A549 (cell line): ENCODE measurements around the gene FAM89B. TPM values are rescaled to one million over a fixed set of nuclear protein-coding genes. Genes with fewer than 3 reads are reported as not detected.
A peak's percentile ranks its signal among the peaks of the same experiment; 100 is the strongest.

ENCODE experiments used
- ATAC-seq, 2 experiments: fragments of 200-7000 bp in 1 of 2; fragments of >200 bp in 1 of 2; cut with Nextera tagmentation in 1 of 2; cut with Tn5 transposase in 1 of 2; 3 replicates each; pipeline versions ENCODE4 v1.8.0 to v1.9.1; 2018 to 2020; ENCODE audit warnings: mild to moderate bottlenecking in 1 of 2, moderate library complexity in 1 of 2
- CTCF ChIA-PET: fragments of 300-600 bp; sonication (Branson Sonifier 250); formaldehyde crosslinking; extraction: SDS; loops from one replicate; lab custom pipeline; 2021; ENCODE audit warnings: antibody characterized with exemption, inconsistent platforms; lab: Yijun Ruan, JAX
- POLR2A ChIA-PET: fragments of 350-600 bp; formaldehyde crosslinking; extraction: SDS; loops from one replicate; lab custom pipeline; 2021; ENCODE audit warnings: antibody characterized with exemption, inconsistent platforms; lab: Yijun Ruan, JAX
- DNase-seq, 2 experiments: peaks; one replicate each; pipeline versions ENCODE4 v3.0.0 to v3.0.0-alpha.2; 2011 to 2016; ENCODE audit warnings: low read depth in 1 of 2, low spot score in 1 of 2
- FAIRE-seq: peaks from 2 replicates; lab custom pipeline; 2011; peaks lifted over from hg19 to GRCh38; lab: Jason Lieb, UNC
- H3K27ac ChIP-seq, 2 experiments: fragments of >200 bp; sonication (Bioruptor Twin); formaldehyde crosslinking; 3 replicates each; pipeline ENCODE4 v1.5.1; 2016 to 2017
- H3K4me1 ChIP-seq: fragments of >200 bp; sonication (Bioruptor Twin); formaldehyde crosslinking; 3 replicates; pipeline ENCODE4 v1.6.1; 2016
- H3K4me2 ChIP-seq: fragments of >200 bp; sonication (Bioruptor Twin); formaldehyde crosslinking; 3 replicates; pipeline ENCODE4 v1.6.1; 2016
- H3K4me3 ChIP-seq: fragments of >200 bp; sonication (Bioruptor Twin); formaldehyde crosslinking; 3 replicates; pipeline ENCODE4 v1.5.1; 2016
- H3K9me3 ChIP-seq: fragments of >200 bp; sonication (Bioruptor Twin); formaldehyde crosslinking; 3 replicates; pipeline ENCODE4 v1.6.1; 2016
- ATOH8 ChIP-seq: fragments of 250-450 bp; sonication (Bioruptor Pico); IDR thresholded peaks from 2 replicates; pipeline ENCODE4 v1.5.0; 2020; ENCODE audit warnings: low read depth, mild to moderate bottlenecking, moderate library complexity
- BCL3 ChIP-seq: fragments of >200 bp; sonication (Bioruptor Twin); formaldehyde crosslinking; IDR thresholded peaks from 3 replicates; pipeline ENCODE4 v1.6.1; 2016
- CBX2 ChIP-seq: fragments of 200-600 bp; sonication (generic); IDR thresholded peaks from 2 replicates; pipeline ENCODE4 v1.6.1; 2016; ENCODE audit warnings: low read depth, mild to moderate bottlenecking, borderline replicate concordance
- CEBPB ChIP-seq, 2 experiments: fragments of >200 bp in 1 of 2; sonication (Bioruptor Twin) in 1 of 2; formaldehyde crosslinking in 1 of 2; IDR thresholded peaks; 2 replicates each; pipeline ENCODE4 v1.6.1; 2012 to 2016
- HDAC2 ChIP-seq: fragments of 200-600 bp; sonication (generic); IDR thresholded peaks from 2 replicates; pipeline ENCODE4 v1.6.1; 2016
- HOXA7 ChIP-seq: fragments of 250-450 bp; sonication (Bioruptor Pico); IDR thresholded peaks from 2 replicates; pipeline ENCODE4 v1.5.0; 2020; ENCODE audit warnings: mild to moderate bottlenecking, moderate library complexity
- JUN ChIP-seq, 2 experiments: fragments of >200 bp; sonication (Bioruptor Twin); formaldehyde crosslinking; IDR thresholded peaks; 2 replicates in 1 of 2; 3 replicates in 1 of 2; pipeline ENCODE4 v1.6.1; 2016 to 2017
- JUNB ChIP-seq: fragments of >200 bp; sonication (Bioruptor Twin); formaldehyde crosslinking; IDR thresholded peaks from 2 replicates; pipeline ENCODE4 v1.6.1; 2016
- KDM1A ChIP-seq: fragments of 200-600 bp; sonication (generic); IDR thresholded peaks from 2 replicates; pipeline ENCODE4 v1.6.1; 2016; ENCODE audit warnings: low read depth, mild to moderate bottlenecking
- NFE2L2 ChIP-seq: fragments of 150-350 bp; conservative IDR thresholded peaks from 2 replicates; pipeline ENCODE4 v1.6.1; 2014; ENCODE audit warnings: low read length
- POLR2A ChIP-seq: IDR thresholded peaks from 2 replicates; pipeline ENCODE4 v1.6.1; 2012; ENCODE audit warnings: mild to moderate bottlenecking, low read length
- POLR2AphosphoS2 ChIP-seq: conservative IDR thresholded peaks from 2 replicates; pipeline ENCODE4 v1.6.1; 2012; ENCODE audit warnings: low read length, improper control_type of control experiment, inconsistent platforms
- RAD21 ChIP-seq, 2 experiments: fragments of >200 bp in 1 of 2; sonication (Bioruptor Twin) in 1 of 2; formaldehyde crosslinking in 1 of 2; IDR thresholded peaks in 1 of 2; conservative IDR thresholded peaks in 1 of 2; 2 replicates in 1 of 2; 3 replicates in 1 of 2; pipeline ENCODE4 v1.6.1; 2012 to 2018; ENCODE audit warnings: inconsistent platforms in 1 of 2
- REST ChIP-seq: fragments of 200-600 bp; sonication (generic); IDR thresholded peaks from 2 replicates; pipeline ENCODE4 v1.6.1; 2016; ENCODE audit warnings: antibody characterized with exemption, mild to moderate bottlenecking, moderate library complexity
- TFCP2L1 ChIP-seq: fragments of 250-450 bp; sonication (Bioruptor Pico); IDR thresholded peaks from 2 replicates; pipeline ENCODE4 v1.5.0; 2021; ENCODE audit warnings: mild to moderate bottlenecking
- ZFP36 ChIP-seq: fragments of 450-650 bp; IDR thresholded peaks from 2 replicates; pipeline ENCODE4 v1.6.1; 2014; ENCODE audit warnings: borderline replicate concordance; ENCODE audit not compliant: partially characterized antibody
- ZSCAN20 ChIP-seq: fragments of 250-450 bp; sonication (Bioruptor Pico); IDR thresholded peaks from 2 replicates; pipeline ENCODE4 v1.8.0; 2022; ENCODE audit warnings: mild to moderate bottlenecking, moderate library complexity
- WGBS: methylation state at CpG from one replicate; pipeline ENCODE4 v1.1.6; 2017; ENCODE audit errors: missing lambda C conversion rate; 5-methylcytosine and 5-hydroxymethylcytosine counted together
- polyA plus RNA-seq, 4 experiments: library from polyadenylated mRNA; depleted of rRNA in 3 of 4; stranded (reverse); fragments of >200 nt; fragmentation: RNase III in 1 of 4; extraction: RNeasy Plus Mini Kit Qiagen cat#74134 plus additional on column Dnase treatment in 1 of 4; gene quantifications; 2 replicates in 3 of 4; 3 replicates in 1 of 4; pipeline ENCODE4 v1.2.3, GENCODE V29; 2011 to 2017

The FAM89B gene
- polyA plus RNA-seq, 2 of the 4 experiments (the other 2 are of a cell fraction) = 13.5 to 23.9 TPM

GRCh38 chr11:65611028-65611757, 38.9 kb downstream of the FAM89B start:
- CTCF ChIA-PET = interaction anchor here (1.7 to 20.1 kb wide), 4 partner anchors 15 to 70 kb away, joined by 7 to 249 read pairs (median 16); partner anchors contain the start of genes FAM89B and KCNK7
- no peak for ATAC-seq
- no peak for DNase-seq
- peaks cover 35% of the 10 kb centered on the region for H3K4me1 ChIP-seq
- no peaks in the 10 kb centered on the region for H3K9me3 ChIP-seq
- POLR2A ChIA-PET = no interaction called here
- no peak for FAIRE-seq
- H3K4me3 ChIP-seq = no peak overlapping the region
- peak overlapping the region; percentile 77 for H3K4me2 ChIP-seq
- 85% methylated on average over 9 of the region's 10 CpGs for WGBS
- no peak for TF ChIP-seq HDAC2
- TF ChIP-seq TFCP2L1 (CRISPR knock-in tag) = no peak
- no peak for TF ChIP-seq POLR2AphosphoS2
- TF ChIP-seq ZFP36 = no peak
- TF ChIP-seq JUNB = no peak
- TF ChIP-seq POLR2A = no peak
- TF ChIP-seq CBX2 = no peak
- TF ChIP-seq ATOH8 = no peak
- no peak for TF ChIP-seq CEBPB (IDR thresholded peaks at IDR 0.05)
- TF ChIP-seq ZSCAN20 (CRISPR knock-in tag) = no peak
- no peak for TF ChIP-seq KDM1A
- TF ChIP-seq REST = no peak
- no peak for TF ChIP-seq JUN (IDR thresholded peaks at IDR 0.05)
- no peak for TF ChIP-seq RAD21 (conservative IDR thresholded peaks at IDR 0.05 in 1 of 2, IDR thresholded peaks at IDR 0.05 in 1 of 2)
- no peak for TF ChIP-seq HOXA7 (CRISPR knock-in tag)
- TF ChIP-seq NFE2L2 = no peak
- peak overlapping the region in 1 of 2 experiments; percentile 19; a peak in 2 of 6 replicates for H3K27ac ChIP-seq

GRCh38 chr11:65611758-65612603, 39.6 kb downstream of the FAM89B start:
- TF ChIP-seq BCL3 = no peak
- H3K4me2 ChIP-seq = peak overlapping the region; percentile 77
- 85% methylated on average over 12 of the region's 12 CpGs for WGBS
- ATAC-seq (no peak), FAIRE-seq (no peak), DNase-seq (no peak)
- H3K27ac ChIP-seq = peak overlapping the region in 1 of 2 experiments; percentile 19; a peak in 3 of 6 replicates
- POLR2A ChIA-PET = interaction anchor here (1.5 kb wide), 1 partner anchor 41 kb away, joined by 3 read pairs; no protein-coding TSS in a partner anchor
- H3K9me3 ChIP-seq = no peaks in the 10 kb centered on the region
- H3K4me3 ChIP-seq = no peak overlapping the region
- H3K4me1 ChIP-seq = peaks cover 40% of the 10 kb centered on the region
- CTCF ChIA-PET = interaction anchor here (0.8 to 20.1 kb wide), 8 partner anchors 14 to 272 kb away, joined by 3 to 249 read pairs (median 6); partner anchors contain the start of genes FAM89B and KCNK7
